B cell (primary cell): ENCODE data around the gene SUCLG1.

ENCODE experiments used
- CTCF ChIP-seq: fragments of 200-600 bp; IDR thresholded peaks from one replicate; pipeline ENCODE4 v1.8.0; 2022; ENCODE audit warnings: antibody characterized with exemption, mild to moderate bottlenecking
- EZH2 ChIP-seq: IDR thresholded peaks from 2 replicates; pipeline ENCODE4 v1.6.1; 2012; ENCODE audit warnings: borderline replicate concordance, low read depth, mild to moderate bottlenecking, moderate library complexity, low read length; ENCODE audit not compliant: insufficient read depth, poor library complexity, severe bottlenecking

DNA sequence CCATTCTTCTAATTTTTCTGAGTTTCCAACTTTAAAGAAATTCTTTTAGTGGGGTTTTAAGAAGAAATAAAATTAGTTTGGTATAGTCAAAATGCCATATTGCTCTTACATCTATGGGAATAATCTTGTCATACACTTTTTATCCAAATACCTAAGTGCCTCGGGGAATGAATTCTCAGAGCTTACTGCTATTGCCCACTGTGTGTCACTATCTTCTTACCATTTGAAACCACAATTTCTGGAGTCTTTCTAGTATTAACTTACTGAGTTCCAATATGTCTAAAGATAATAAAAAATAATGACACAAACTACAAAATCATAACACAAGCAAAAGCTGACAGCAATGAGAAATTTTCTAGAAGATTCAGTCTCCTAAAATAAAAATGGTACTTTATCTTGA is 33.5 kb upstream of the SUCLG1 start:
- TF ChIP-seq CTCF (no peak), EZH2 (no peak)
